ENCODE measurements around the gene CTBP2. TPM values are rescaled to one million over a fixed set of nuclear protein-coding genes. Genes with fewer than 3 reads are reported as not detected.
A peak's percentile ranks its signal among the peaks of the same experiment; 100 is the strongest.

CTBP2 gene
- polyA plus RNA-seq, 1 donor from 2014 or later = 0.50 TPM

DNA sequence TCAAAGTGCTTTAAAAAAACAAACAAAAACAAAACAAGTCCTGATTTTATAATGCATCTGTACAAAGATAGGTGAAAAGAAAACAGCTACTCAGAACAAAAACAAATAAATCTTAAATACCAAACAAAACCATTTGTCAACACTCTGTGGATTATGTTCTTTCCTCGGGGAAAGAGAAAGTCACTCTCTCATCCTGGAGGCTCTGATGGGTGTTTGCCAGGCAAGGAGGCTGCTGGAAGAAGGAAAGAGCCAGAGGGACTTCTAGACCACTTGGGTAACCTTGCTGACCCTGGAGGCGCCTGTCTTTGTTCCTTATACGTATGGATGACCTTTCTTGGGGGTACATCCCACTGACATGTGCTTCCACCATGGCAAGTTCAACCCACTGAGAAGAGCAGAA lies 125.7 kb downstream of the CTBP2 start:
- H3K27me3 Mint-ChIP-seq = peaks cover 36% of the 10 kb centered on the region
- no peaks in the 10 kb centered on the region for H3K36me3 Mint-ChIP-seq
- no peaks in the 10 kb centered on the region for H3K4me1 Mint-ChIP-seq
- no peaks in the 10 kb centered on the region for H3K9me3 Mint-ChIP-seq
- no peak overlapping the region for H3K27ac Mint-ChIP-seq
- H3K4me3 Mint-ChIP-seq = no peak overlapping the region

- Mint-ChIP-seq H3K9me3 (no peaks in the 10 kb centered on the region), H3K27ac (no peak overlapping the region), H3K4me1 (no peaks in the 10 kb centered on the region), H3K27me3 (peaks cover 31% of the 10 kb centered on the region), H3K36me3 (no peaks in the 10 kb centered on the region), H3K4me3 (no peak overlapping the region)
These were observed 127.0 kb downstream of the CTBP2 start for GRCh38 chr10:125033146-125033924.

DNA sequence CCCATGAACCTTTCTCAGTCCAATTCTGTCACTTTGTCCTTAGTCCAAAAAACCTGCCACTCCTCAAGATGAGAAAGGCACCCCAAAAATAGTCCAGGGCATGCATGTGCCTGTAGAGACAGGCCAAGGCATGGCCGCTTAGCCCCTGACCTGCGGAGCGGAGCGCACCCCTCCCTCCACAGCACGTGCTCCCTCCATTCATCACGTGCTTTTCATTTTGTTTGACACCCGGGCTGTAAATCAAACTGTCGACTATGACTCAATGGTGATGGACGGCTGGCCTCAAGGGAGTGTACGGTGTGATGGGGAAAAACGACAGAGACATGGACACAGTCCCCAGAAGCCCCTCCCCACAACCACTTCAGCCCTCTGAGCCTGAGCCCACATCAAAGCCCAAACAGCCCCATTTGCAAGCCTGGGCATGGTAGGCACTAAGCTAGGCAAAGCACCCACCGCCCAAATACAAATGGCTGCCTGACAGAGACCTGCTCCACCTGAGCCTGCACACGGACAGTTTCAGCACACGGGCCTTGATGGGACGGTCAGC lies 127.8 kb downstream of the CTBP2 start:
- H3K27ac Mint-ChIP-seq = no peak overlapping the region
- no peaks in the 10 kb centered on the region for H3K36me3 Mint-ChIP-seq
- no peak overlapping the region for H3K4me3 Mint-ChIP-seq
- H3K27me3 Mint-ChIP-seq = peaks cover 29% of the 10 kb centered on the region
- no peaks in the 10 kb centered on the region for H3K9me3 Mint-ChIP-seq
- H3K4me1 Mint-ChIP-seq = no peaks in the 10 kb centered on the region

DNA sequence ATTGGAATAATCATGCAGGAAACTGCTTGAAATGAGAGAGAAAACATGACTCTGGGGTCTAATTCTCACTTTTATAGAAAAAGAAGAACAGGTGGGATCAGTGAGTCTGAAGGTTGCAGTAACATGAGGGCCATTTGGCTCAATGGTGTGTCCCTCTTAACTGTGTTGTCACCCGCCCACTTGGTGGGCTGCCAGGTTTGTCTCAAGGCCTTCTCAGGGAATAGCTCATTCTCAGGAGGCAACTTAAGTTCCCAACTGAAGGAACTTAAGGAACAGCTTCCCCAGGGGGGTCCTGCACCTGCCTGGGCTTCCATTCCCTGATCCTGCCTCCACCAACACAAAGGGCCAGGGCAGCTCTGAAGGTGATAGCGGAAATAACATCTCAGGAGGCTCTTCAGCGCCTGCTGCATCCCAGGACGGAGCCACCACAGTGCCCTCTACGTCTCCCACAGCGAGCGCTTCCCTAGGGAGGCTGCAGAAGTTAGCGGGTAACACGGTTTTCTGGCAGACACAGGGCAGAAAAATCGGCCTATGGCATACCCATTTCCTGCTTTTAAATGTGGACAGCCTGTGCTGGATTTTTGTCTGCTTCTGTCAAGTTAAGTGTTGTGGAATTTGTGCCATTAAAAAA lies 129.7 kb downstream of the CTBP2 start:
- Mint-ChIP-seq H3K4me1 (no peaks in the 10 kb centered on the region), H3K9me3 (no peaks in the 10 kb centered on the region), H3K27ac (no peak overlapping the region), H3K27me3 (peaks cover 19% of the 10 kb centered on the region), H3K36me3 (no peaks in the 10 kb centered on the region), H3K4me3 (no peak overlapping the region)

- Mint-ChIP-seq H3K4me3 (no peak overlapping the region), H3K4me1 (peaks cover 7 to 8% (median 8%) of the 10 kb centered on the region in 3 donors), H3K27ac (no peak overlapping the region), H3K36me3 (no peaks in the 10 kb centered on the region), H3K27me3 (peaks cover 17% of the 10 kb centered on the region), H3K9me3 (no peaks in the 10 kb centered on the region)
These were observed 130.7 kb downstream of the CTBP2 start for GRCh38 chr10:125029584-125030242.

GRCh38 chr10:125027871-125028869 lies 132.2 kb downstream of the CTBP2 start:
- H3K27me3 Mint-ChIP-seq = peaks cover 24% of the 10 kb centered on the region
- no peak overlapping the region for H3K27ac Mint-ChIP-seq
- no peaks in the 10 kb centered on the region for H3K36me3 Mint-ChIP-seq
- H3K4me3 Mint-ChIP-seq = no peak overlapping the region
- no peaks in the 10 kb centered on the region for H3K9me3 Mint-ChIP-seq
- H3K4me1 Mint-ChIP-seq = peaks cover 13 to 15% (median 15%) of the 10 kb centered on the region in 3 donors

GRCh38 chr10:125026974-125027735 lies 133.2 kb downstream of the CTBP2 start:
- Mint-ChIP-seq H3K9me3 (no peaks in the 10 kb centered on the region), H3K27ac (no peak overlapping the region), H3K36me3 (no peaks in the 10 kb centered on the region), H3K4me1 (peaks cover 13 to 15% (median 15%) of the 10 kb centered on the region in 3 donors), H3K27me3 (peaks cover 26% of the 10 kb centered on the region), H3K4me3 (no peak overlapping the region)

GRCh38 chr10:125026036-125026931 lies 134.1 kb downstream of the CTBP2 start:
- peaks cover 13 to 15% (median 15%) of the 10 kb centered on the region in 3 donors for H3K4me1 Mint-ChIP-seq
- H3K27ac Mint-ChIP-seq = no peak overlapping the region
- peak overlapping the region in 1 of 4 donors; percentile 55 for H3K4me3 Mint-ChIP-seq
- H3K9me3 Mint-ChIP-seq = no peaks in the 10 kb centered on the region
- no peaks in the 10 kb centered on the region for H3K36me3 Mint-ChIP-seq
- H3K27me3 Mint-ChIP-seq = peaks cover 29% of the 10 kb centered on the region

GRCh38 chr10:125025341-125025740 lies 135.0 kb downstream of the CTBP2 start:
- peaks cover 13 to 15% (median 15%) of the 10 kb centered on the region in 3 donors for H3K4me1 Mint-ChIP-seq
- no peaks in the 10 kb centered on the region for H3K9me3 Mint-ChIP-seq
- H3K27me3 Mint-ChIP-seq = peaks cover 26% of the 10 kb centered on the region
- H3K27ac Mint-ChIP-seq = no peak overlapping the region
- peak overlapping the region in 2 of 4 donors; percentile 7 to 55 for H3K4me3 Mint-ChIP-seq
- no peaks in the 10 kb centered on the region for H3K36me3 Mint-ChIP-seq

DNA sequence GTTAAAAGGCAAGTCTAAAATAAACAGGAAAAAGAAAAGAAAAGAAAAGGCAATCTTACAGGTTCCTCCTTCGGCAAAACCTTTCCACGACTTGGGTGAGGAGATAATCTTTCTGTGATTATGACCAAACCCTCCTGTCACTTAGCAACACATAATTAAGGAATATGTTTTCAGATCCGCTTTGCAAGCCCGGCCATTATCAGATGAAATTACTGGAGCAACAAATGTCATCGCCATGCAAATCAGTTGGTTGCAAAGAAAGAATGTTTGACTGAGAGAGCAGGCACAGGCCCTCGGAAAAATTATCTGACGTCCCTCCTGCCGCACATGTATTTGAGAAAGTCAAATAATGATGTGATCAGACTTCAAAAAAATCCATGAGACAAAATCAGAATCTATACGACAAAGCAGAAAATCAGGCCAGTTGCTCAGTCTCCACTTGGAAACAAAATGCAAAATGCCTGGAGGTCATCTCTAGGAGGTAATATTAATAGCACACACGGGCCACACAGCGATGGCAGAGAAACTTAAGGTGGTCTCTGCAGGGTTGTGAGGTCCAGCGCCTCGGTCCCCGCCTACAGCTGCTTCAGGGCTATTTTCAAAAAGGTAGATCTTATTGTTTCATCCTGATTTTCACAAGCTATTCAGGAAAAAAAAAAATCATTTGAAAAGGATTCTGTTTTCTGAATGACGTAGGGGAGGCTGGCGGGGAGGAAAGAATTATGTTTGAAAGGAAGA lies 135.7 kb downstream of the CTBP2 start:
- Mint-ChIP-seq H3K27me3 (peaks cover 24% of the 10 kb centered on the region), H3K36me3 (no peaks in the 10 kb centered on the region), H3K27ac (no peak overlapping the region), H3K9me3 (peaks cover 0 to 3% (median 0%) of the 10 kb centered on the region in 3 donors), H3K4me1 (peaks cover 13 to 15% (median 15%) of the 10 kb centered on the region in 3 donors), H3K4me3 (peak overlapping the region in 2 of 4 donors; percentile 61 to 73)

GRCh38 chr10:125023862-125024496 lies 136.4 kb downstream of the CTBP2 start:
- Mint-ChIP-seq H3K36me3 (no peaks in the 10 kb centered on the region), H3K27me3 (peaks cover 25% of the 10 kb centered on the region), H3K9me3 (peaks cover 3 to 8% (median 4%) of the 10 kb centered on the region in 3 donors), H3K4me3 (peak overlapping the region in 1 of 4 donors; percentile 43), H3K27ac (peak overlapping the region in 1 of 3 donors; percentile 39), H3K4me1 (peaks cover 13 to 15% (median 15%) of the 10 kb centered on the region in 3 donors)

- Mint-ChIP-seq H3K9me3 (peaks cover 3 to 8% (median 4%) of the 10 kb centered on the region in 3 donors), H3K27ac (peak overlapping the region in 1 of 3 donors; percentile 39), H3K4me3 (no peak overlapping the region), H3K4me1 (peaks cover 13 to 15% (median 15%) of the 10 kb centered on the region in 3 donors), H3K27me3 (peaks cover 28% of the 10 kb centered on the region), H3K36me3 (no peaks in the 10 kb centered on the region)
These were observed 137.1 kb downstream of the CTBP2 start for GRCh38 chr10:125023255-125023654.
